ENCODE results near the gene IQCC.
A peak's percentile ranks its signal among the peaks of the same experiment; 100 is the strongest.

IQCC gene

DNA sequence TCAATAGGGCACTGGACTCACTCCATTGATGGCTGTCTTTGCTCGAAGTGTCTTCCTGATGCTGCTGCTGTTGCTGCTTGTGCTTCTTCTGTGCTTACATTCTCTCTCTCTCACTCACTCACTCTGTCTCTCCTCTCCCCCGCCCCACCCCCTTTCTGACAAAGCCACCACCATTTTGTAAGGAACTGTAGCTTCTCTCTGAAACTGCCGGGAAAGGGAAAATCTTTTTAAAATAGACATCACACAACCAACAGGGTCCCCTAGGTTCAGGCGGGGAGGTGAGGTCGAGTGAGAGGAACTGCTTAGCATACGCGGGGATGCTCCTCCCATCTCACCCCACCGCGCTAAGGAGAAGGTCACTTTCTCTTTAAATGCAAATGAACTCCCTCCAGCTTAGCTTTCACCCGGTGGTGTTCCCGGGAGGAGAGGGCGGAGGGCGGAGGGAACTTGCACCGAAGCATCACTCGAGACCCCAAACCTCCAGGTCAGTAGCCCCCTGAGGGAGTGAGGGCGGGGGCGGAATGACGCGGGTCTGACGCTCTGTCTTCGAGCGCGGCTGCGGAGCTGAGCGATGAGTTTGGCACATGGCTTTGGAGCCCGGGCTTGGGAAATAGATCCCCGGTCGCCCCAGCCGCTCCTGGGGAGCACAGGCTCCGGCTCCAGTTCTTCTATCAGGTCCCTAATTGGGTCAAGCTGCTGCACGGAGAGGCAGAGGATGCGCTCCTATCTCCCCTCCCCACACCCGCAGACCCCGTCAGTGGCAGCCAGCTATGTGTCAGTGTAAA, 5.1 kb upstream of the IQCC start, which contains the start of gene CCDC28B (continued):
- TF ChIP-seq, protein P1, sequence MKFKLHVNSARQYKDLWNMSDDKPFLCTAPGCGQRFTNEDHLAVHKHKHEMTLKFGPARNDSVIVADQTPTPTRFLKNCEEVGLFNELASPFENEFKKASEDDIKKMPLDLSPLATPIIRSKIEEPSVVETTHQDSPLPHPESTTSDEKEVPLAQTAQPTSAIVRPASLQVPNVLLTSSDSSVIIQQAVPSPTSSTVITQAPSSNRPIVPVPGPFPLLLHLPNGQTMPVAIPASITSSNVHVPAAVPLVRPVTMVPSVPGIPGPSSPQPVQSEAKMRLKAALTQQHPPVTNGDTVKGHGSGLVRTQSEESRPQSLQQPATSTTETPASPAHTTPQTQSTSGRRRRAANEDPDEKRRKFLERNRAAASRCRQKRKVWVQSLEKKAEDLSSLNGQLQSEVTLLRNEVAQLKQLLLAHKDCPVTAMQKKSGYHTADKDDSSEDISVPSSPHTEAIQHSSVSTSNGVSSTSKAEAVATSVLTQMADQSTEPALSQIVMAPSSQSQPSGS (tag by site-specific recombination; IDR thresholded peaks at IDR 0.05; ENCODE audit: low read depth) = no peak
- TF ChIP-seq ZNF302 (tag by site-specific recombination; IDR thresholded peaks at IDR 0.05; ENCODE audit: low read depth) = no peak
- TF ChIP-seq ZNF585B (tag by site-specific recombination; IDR thresholded peaks at IDR 0.05) = no peak
- peak; percentile 88 for TF ChIP-seq ZNF366 (tag by site-specific recombination; conservative IDR thresholded peaks at IDR 0.05)
- TF ChIP-seq, protein P2, sequence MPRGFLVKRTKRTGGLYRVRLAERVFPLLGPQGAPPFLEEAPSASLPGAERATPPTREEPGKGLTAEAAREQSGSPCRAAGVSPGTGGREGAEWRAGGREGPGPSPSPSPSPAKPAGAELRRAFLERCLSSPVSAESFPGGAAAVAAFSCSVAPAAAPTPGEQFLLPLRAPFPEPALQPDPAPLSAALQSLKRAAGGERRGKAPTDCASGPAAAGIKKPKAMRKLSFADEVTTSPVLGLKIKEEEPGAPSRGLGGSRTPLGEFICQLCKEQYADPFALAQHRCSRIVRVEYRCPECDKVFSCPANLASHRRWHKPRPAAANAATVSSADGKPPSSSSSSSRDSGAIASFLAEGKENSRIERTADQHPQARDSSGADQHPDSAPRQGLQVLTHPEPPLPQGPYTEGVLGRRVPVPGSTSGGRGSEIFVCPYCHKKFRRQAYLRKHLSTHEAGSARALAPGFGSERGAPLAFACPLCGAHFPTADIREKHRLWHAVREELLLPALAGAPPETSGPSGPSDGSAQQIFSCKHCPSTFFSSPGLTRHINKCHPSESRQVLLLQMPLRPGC (tag by site-specific recombination; IDR thresholded peaks at IDR 0.05) = no peak
- TF ChIP-seq ZNF335 (tag by site-specific recombination; conservative IDR thresholded peaks at IDR 0.05) = peak; percentile 23; the same call in 1 of the 2 replicates
- TF ChIP-seq ZEB2 (tag by site-specific recombination; IDR thresholded peaks at IDR 0.05) = peak; percentile 73
- TF ChIP-seq, protein P3, sequence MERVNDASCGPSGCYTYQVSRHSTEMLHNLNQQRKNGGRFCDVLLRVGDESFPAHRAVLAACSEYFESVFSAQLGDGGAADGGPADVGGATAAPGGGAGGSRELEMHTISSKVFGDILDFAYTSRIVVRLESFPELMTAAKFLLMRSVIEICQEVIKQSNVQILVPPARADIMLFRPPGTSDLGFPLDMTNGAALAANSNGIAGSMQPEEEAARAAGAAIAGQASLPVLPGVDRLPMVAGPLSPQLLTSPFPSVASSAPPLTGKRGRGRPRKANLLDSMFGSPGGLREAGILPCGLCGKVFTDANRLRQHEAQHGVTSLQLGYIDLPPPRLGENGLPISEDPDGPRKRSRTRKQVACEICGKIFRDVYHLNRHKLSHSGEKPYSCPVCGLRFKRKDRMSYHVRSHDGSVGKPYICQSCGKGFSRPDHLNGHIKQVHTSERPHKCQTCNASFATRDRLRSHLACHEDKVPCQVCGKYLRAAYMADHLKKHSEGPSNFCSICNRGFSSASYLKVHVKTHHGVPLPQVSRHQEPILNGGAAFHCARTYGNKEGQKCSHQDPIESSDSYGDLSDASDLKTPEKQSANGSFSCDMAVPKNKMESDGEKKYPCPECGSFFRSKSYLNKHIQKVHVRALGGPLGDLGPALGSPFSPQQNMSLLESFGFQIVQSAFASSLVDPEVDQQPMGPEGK (tag by site-specific recombination; IDR thresholded peaks at IDR 0.05) = peak; percentile 85
- no peak for TF ChIP-seq ZNF223 (tag by site-specific recombination; IDR thresholded peaks at IDR 0.05)
- TF ChIP-seq, protein P4, sequence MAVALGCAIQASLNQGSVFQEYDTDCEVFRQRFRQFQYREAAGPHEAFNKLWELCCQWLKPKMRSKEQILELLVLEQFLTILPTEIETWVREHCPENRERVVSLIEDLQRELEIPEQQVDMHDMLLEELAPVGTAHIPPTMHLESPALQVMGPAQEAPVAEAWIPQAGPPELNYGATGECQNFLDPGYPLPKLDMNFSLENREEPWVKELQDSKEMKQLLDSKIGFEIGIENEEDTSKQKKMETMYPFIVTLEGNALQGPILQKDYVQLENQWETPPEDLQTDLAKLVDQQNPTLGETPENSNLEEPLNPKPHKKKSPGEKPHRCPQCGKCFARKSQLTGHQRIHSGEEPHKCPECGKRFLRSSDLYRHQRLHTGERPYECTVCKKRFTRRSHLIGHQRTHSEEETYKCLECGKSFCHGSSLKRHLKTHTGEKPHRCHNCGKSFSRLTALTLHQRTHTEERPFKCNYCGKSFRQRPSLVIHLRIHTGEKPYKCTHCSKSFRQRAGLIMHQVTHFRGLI (tag by site-specific recombination; IDR thresholded peaks at IDR 0.05) = no peak
- TF ChIP-seq, protein P5, sequence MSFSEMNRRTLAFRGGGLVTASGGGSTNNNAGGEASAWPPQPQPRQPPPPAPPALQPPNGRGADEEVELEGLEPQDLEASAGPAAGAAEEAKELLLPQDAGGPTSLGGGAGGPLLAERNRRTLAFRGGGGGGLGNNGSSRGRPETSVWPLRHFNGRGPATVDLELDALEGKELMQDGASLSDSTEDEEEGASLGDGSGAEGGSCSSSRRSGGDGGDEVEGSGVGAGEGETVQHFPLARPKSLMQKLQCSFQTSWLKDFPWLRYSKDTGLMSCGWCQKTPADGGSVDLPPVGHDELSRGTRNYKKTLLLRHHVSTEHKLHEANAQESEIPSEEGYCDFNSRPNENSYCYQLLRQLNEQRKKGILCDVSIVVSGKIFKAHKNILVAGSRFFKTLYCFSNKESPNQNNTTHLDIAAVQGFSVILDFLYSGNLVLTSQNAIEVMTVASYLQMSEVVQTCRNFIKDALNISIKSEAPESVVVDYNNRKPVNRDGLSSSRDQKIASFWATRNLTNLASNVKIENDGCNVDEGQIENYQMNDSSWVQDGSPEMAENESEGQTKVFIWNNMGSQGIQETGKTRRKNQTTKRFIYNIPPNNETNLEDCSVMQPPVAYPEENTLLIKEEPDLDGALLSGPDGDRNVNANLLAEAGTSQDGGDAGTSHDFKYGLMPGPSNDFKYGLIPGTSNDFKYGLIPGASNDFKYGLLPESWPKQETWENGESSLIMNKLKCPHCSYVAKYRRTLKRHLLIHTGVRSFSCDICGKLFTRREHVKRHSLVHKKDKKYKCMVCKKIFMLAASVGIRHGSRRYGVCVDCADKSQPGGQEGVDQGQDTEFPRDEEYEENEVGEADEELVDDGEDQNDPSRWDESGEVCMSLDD (tag by site-specific recombination; IDR thresholded peaks at IDR 0.05) = 0 out of 2 replicates have a peak, but pooled peaks have one; percentile 24
- no peak for TF ChIP-seq ZNF658 (tag by site-specific recombination; IDR thresholded peaks at IDR 0.05)
- no peak for TF ChIP-seq ZNF580 (tag by site-specific recombination; IDR thresholded peaks at IDR 0.05)
- TF ChIP-seq ZNF341 (tag by site-specific recombination; IDR thresholded peaks at IDR 0.05; ENCODE audit: low read depth) = peak; percentile 98
- TF ChIP-seq SETDB1 (IDR thresholded peaks at IDR 0.05; ENCODE audit: insufficient read length, low read length) = no peak
- TF ChIP-seq, protein P6, sequence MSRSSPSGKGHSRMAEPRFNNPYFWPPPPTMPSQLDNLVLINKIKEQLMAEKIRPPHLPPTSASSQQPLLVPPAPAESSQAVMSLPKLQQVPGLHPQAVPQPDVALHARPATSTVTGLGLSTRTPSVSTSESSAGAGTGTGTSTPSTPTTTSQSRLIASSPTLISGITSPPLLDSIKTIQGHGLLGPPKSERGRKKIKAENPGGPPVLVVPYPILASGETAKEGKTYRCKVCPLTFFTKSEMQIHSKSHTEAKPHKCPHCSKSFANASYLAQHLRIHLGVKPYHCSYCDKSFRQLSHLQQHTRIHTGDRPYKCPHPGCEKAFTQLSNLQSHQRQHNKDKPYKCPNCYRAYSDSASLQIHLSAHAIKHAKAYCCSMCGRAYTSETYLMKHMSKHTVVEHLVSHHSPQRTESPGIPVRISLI (tag by site-specific recombination; IDR thresholded peaks at IDR 0.05) = no peak
- no peak for TF ChIP-seq MYNN (tag by site-specific recombination; IDR thresholded peaks at IDR 0.05; ENCODE audit: borderline replicate concordance)
- TF ChIP-seq, protein P7, sequence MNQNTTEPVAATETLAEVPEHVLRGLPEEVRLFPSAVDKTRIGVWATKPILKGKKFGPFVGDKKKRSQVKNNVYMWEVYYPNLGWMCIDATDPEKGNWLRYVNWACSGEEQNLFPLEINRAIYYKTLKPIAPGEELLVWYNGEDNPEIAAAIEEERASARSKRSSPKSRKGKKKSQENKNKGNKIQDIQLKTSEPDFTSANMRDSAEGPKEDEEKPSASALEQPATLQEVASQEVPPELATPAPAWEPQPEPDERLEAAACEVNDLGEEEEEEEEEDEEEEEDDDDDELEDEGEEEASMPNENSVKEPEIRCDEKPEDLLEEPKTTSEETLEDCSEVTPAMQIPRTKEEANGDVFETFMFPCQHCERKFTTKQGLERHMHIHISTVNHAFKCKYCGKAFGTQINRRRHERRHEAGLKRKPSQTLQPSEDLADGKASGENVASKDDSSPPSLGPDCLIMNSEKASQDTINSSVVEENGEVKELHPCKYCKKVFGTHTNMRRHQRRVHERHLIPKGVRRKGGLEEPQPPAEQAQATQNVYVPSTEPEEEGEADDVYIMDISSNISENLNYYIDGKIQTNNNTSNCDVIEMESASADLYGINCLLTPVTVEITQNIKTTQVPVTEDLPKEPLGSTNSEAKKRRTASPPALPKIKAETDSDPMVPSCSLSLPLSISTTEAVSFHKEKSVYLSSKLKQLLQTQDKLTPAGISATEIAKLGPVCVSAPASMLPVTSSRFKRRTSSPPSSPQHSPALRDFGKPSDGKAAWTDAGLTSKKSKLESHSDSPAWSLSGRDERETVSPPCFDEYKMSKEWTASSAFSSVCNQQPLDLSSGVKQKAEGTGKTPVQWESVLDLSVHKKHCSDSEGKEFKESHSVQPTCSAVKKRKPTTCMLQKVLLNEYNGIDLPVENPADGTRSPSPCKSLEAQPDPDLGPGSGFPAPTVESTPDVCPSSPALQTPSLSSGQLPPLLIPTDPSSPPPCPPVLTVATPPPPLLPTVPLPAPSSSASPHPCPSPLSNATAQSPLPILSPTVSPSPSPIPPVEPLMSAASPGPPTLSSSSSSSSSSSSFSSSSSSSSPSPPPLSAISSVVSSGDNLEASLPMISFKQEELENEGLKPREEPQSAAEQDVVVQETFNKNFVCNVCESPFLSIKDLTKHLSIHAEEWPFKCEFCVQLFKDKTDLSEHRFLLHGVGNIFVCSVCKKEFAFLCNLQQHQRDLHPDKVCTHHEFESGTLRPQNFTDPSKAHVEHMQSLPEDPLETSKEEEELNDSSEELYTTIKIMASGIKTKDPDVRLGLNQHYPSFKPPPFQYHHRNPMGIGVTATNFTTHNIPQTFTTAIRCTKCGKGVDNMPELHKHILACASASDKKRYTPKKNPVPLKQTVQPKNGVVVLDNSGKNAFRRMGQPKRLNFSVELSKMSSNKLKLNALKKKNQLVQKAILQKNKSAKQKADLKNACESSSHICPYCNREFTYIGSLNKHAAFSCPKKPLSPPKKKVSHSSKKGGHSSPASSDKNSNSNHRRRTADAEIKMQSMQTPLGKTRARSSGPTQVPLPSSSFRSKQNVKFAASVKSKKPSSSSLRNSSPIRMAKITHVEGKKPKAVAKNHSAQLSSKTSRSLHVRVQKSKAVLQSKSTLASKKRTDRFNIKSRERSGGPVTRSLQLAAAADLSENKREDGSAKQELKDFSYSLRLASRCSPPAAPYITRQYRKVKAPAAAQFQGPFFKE (tag by site-specific recombination; IDR thresholded peaks at IDR 0.05; ENCODE audit: borderline replicate concordance) = no peak
- TF ChIP-seq ZNF311 (tag by site-specific recombination; IDR thresholded peaks at IDR 0.05; ENCODE audit: borderline replicate concordance) = no peak
- TF ChIP-seq ZBTB17 (tag by site-specific recombination; IDR thresholded peaks at IDR 0.05) = peak; percentile 82
